ENCODE results near the gene PTGES3.

PTGES3 gene

GRCh38 chr12:56616925-56617324 lies 71.2 kb downstream of the PTGES3 start:
- DNase-seq = no peak

- DNase-seq = no peak
Observed at GRCh38 chr12:56616244-56616643, 71.8 kb downstream of the PTGES3 start.

- DNase-seq = no peak
Observed at GRCh38 chr12:56614627-56615026, 73.5 kb downstream of the PTGES3 start.

Data from activated effector memory CD4-positive, alpha-beta T cell treated with Interleukin-2 at 50 U/mL for 16 hours (primary cell).